ES-I3 (cell line): ENCODE results near the gene KAZALD1.

Experiments used
- H3K36me3 ChIP-seq: 2 replicates; pipeline ENCODE4 v1.6.1; 2013; ENCODE audit warnings: mild to moderate bottlenecking, low read length, control low read depth, moderate library complexity; ENCODE audit not compliant: insufficient read depth
- H3K4me1 ChIP-seq: 2 replicates; pipeline ENCODE4 v1.6.1; 2013; ENCODE audit warnings: mild to moderate bottlenecking, control low read depth, low read length; ENCODE audit not compliant: insufficient read depth
- H3K9ac ChIP-seq: 2 replicates; pipeline ENCODE4 v1.6.1; 2013; ENCODE audit warnings: low read depth, mild to moderate bottlenecking, low read length, moderate library complexity
- H3K9me3 ChIP-seq: 2 replicates; pipeline ENCODE4 v1.6.1; 2013; ENCODE audit warnings: mild to moderate bottlenecking, low read length, moderate library complexity; ENCODE audit not compliant: control insufficient read depth, insufficient read depth

Gene KAZALD1

DNA sequence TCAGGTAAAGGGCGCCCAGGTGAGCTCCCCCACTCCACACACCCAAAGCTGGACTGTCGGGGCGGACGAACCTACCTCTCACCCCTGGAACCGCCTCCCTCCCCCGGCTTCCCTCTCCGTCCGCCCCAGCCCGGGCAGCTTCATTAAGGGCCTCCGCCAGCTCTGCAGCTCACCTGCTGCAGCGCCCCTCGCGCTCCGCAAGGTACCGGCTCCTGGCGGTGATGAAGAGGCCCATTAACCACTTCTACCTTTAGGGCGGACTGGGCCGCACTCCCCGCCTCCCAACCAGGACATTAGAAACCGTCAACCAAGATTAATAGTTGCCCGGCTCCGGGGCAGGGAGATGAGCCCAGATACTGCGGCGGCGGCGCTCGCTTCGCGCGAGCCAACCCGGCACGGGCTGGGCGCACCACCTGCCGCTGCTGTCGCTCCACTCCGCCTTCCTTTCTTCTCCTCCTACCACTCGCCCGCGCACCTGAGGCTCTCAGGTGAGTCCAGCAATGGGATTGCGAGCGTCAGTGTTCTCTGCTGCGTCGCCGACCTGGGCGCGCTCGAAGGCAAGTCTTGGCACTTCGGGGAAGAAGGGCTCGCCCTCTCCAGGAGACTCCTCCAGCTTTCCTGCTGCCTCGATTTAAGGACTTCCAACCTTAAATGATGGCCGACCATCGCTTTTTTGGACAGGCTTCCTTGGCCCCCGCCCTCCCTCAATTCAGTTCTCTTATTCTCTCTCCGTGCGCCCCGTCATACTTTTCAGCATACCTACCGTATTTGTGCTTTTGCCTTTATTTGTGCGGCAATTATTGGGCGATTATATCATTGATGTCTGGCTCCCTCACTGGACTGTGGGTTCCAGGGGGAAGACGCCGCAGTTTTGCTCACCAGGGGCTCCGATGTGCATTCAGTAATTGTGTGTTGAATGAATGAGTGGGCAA, 13.6 kb upstream of the KAZALD1 start:
- H3K9me3 ChIP-seq, result no peaks in the 10 kb centered on the region
- H3K36me3 ChIP-seq, result no peaks in the 10 kb centered on the region
- peak overlapping the region; percentile 25; the same call in 1 of the 2 replicates for H3K9ac ChIP-seq
- H3K4me1 ChIP-seq, result peaks cover 9% of the 10 kb centered on the region

DNA sequence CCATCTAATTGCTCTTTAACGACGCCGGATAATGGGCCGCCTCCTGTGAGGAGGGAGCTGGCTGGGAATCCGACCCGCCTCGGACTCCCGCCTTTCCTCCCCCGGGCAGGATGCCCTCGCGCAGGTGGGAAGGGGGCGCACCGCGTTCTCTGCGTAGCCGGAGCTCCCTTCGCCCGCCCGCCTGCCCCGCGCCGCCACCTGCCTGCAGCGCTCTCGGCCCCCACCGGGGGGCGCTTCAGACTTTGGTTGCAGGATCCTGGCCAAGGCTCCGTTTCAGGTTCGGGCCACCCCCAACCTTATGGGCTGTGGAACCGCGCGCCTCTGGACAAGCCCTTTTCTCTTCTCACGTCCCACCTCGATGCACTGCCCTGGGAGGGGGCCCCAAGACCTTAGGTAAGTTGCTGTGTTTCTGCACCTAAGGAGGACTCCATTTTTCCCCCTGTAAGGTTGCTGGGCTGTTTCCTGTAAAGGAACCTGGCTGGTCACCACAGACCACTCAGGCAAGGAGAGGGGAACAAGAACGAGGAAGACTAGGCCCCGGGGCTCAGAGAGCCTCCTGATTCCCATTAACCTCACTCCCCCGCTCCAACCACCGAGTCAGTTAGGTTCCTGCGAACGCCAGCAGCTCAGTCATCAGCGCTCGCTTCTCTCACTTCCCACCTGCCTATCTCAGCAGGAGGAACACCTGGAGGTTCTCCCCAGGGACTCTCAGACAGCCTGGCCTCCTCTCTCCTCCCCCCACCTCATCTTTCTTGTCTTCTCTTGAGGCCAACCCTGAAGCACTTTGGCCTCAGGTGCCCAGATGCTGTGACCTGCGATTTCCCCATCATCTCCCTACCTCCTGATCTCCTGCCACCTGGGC, 11.3 kb upstream of the KAZALD1 start:
- Histone ChIP-seq H3K4me1 (peaks cover 6% of the 10 kb centered on the region), H3K36me3 (no peaks in the 10 kb centered on the region), H3K9me3 (no peaks in the 10 kb centered on the region), H3K9ac (peak overlapping the region; percentile 37)

DNA sequence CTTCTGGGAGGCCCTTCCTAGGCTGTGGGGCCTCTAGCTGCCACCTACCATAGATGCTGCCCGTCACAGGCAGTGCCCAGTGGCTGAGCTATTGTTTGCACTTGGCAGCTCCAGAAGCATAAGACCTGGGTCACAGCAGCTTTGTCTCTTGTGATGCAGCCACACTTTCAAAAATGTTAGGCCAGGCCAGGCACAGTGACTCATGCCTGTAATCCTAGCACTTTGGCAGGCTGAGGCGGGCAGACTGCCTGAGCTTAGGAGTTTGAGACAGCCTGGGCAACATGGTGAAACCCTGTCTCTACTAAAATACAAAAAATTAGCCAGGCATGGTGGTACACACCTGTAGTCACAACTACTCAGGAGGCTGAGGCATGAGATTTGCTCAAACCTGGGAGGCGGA, 9.5 kb upstream of the KAZALD1 start:
- H3K4me1 ChIP-seq, result peaks cover 6% of the 10 kb centered on the region
- no peaks in the 10 kb centered on the region for H3K36me3 ChIP-seq
- H3K9me3 ChIP-seq, result no peaks in the 10 kb centered on the region
- H3K9ac ChIP-seq, result no peak overlapping the region

DNA sequence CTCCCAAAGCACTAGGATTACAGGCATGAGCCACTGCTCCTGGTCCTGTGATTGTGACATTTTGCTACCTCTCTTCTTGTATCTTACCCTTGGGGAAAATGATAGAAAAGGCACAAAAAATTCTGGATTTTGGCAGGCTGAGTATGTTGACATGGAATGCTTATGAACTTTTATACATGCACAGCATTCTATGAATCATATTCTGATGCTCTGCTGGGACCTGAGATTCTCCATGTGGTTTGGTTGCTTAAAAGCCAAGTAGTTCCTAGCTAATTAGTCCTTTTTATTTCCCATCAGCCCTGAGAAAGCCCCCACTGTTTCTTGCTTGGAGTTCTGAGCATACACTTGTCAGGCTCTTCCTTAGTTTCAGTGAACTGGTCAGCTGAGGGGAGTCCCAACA, 8.3 kb upstream of the KAZALD1 start:
- H3K4me1 ChIP-seq, result peaks cover 6% of the 10 kb centered on the region

DNA sequence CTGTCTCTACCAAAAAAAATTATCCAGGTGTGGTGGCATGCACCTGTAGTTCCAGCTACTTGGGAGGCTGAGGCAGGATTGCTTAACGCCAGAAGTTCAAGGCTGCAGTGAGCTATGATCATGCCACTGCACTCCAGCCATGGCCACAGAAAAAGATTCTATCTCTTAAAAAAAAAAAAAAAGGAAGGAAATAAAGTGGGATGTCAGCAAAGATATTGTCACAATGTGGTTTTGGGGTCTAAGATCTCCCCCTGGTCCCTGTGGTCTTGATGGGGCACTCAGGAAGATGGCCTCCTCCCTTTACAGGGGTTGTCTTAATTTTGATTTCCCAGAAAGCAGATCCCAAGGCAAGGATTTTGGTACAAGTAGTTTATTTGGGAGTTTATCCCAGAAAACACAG, 7.4 kb upstream of the KAZALD1 start:
- H3K4me1 ChIP-seq, result peaks cover 6% of the 10 kb centered on the region
- no peak overlapping the region for H3K9ac ChIP-seq
- H3K9me3 ChIP-seq, result no peaks in the 10 kb centered on the region
- H3K36me3 ChIP-seq, result no peaks in the 10 kb centered on the region

More for the DNA sequence above, 8.3 kb upstream of the KAZALD1 start:
- Histone ChIP-seq H3K9ac (no peak overlapping the region), H3K9me3 (no peaks in the 10 kb centered on the region), H3K36me3 (no peaks in the 10 kb centered on the region)

DNA sequence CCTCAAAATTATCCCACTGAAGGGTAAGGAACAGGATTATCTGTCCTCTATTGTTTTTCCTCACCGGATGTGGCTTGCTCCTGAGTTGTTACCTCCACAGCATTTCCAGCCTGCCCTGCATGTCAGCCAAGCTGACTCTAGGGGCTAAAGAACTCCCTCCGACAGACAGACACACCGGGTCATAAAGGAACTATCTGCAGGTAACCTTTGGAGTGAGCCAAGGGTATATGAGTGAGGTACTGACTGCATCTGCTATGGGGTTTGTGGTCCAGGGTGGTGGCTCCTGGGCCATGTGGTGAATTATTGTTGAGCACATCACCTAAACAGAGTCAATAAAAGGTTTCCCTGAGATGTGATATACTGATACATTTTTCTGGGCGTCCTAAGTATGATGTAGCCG, 6.9 kb upstream of the KAZALD1 start:
- H3K9me3 ChIP-seq, result no peaks in the 10 kb centered on the region
- H3K9ac ChIP-seq, result no peak overlapping the region
- H3K4me1 ChIP-seq, result peaks cover 11% of the 10 kb centered on the region
- H3K36me3 ChIP-seq, result no peaks in the 10 kb centered on the region

DNA sequence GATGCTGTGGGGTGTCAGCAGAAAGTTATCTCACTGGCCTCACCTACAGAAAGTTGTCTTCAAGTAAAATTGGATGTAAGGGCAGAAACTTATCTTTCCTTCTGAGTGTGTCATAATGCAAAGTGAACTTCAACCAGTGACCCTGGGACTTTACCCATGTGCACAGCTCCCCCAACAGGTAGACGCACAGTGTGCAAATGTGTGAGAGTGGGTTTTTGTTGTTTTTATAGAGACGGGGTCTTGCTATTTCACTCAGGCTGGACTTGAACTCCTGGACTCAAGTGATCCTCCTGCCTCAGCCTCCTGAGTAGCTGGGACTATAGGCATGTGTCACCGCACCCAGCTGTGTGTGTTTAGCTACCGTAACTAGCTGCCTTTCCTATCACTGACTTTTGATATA, 6.4 kb upstream of the KAZALD1 start:
- Histone ChIP-seq H3K9ac (no peak overlapping the region), H3K4me1 (peaks cover 11% of the 10 kb centered on the region), H3K36me3 (no peaks in the 10 kb centered on the region), H3K9me3 (no peaks in the 10 kb centered on the region)

DNA sequence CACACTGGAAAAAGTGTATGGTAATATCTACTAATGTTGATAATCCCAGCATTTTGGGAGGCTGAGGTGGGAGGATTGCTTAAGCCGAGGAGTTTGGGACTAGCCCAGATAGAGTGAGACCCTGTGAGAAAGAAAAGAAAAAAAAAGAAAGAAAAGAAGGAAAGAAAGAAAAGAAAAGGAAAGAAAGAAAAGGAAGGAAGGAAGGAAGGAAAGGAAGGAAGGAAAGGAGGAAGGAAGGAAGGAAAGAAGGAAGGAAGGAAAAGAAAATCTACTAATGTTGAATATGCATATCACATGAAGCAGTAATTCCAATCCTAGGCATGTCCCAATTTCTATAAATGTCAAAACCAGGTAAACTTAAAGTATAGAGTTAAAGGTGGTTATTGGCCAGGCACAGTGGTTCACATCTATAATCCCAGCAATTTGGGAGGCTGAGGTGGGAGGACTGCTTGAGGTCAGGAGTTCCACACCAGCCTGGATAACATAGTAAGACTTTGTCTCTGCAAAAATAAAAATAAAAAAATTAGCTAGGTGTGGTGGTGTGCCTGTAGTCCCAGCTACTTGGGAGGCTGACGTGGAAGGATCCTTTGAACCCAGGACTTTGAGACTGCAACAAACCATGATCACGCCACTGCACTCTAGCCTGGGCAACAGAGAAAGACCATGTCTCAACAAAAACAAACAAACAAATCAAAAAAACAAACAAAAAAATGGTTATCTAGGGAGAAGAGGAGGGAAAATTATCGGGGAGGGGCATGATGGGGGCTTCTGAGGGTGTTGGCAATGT, 5.2 kb upstream of the KAZALD1 start:
- H3K9ac ChIP-seq, result no peak overlapping the region
- peaks cover 5% of the 10 kb centered on the region; the same call in 1 of the 2 replicates for H3K4me1 ChIP-seq
- no peaks in the 10 kb centered on the region for H3K9me3 ChIP-seq
- no peaks in the 10 kb centered on the region for H3K36me3 ChIP-seq

DNA sequence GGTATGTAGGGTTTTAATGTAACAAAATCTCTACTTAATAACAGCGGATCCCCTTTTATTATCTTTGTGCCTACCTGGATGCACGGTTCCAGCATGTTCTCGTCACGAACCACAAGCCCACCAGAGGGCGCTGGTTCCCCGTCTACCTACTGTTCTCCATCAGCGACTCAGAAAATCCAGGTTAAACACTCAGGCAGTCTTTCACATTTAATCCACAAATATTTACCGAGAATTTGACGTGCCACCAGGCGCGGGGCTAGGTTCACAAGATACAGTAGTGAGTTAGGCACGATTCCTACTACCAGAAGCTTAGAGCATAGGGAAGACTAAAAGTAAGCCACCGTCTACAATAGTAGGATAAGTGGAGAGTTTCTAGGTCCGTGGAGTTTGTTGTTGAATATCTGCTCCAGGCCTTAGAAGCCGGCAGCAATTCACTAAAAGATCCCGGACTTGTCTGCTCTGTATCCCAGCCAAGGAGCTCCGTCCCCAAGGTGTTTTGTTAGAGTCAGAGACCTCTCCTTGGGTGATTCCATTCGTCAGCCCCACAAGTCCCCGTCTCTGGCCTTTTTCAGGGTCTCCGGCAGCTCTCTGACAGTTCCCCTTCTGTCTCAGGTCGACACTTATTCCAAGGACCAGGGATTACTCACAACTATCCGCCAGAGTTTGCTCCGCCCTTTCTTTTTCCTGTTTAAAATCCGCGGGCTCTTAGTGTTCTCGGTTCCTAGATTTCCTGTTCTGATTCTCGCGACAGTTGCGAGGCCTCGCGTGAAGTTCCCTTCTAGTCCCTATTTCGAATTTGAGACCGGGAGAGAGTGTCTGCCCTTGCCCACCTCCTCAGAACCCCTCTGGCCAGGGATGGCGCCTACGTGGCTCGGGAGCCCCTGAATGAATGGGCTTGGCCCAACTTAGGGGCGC, 1.5 kb upstream of the KAZALD1 start:
- Histone ChIP-seq H3K4me1 (peaks cover 13% of the 10 kb centered on the region), H3K9ac (peak overlapping the region; percentile 99)

DNA sequence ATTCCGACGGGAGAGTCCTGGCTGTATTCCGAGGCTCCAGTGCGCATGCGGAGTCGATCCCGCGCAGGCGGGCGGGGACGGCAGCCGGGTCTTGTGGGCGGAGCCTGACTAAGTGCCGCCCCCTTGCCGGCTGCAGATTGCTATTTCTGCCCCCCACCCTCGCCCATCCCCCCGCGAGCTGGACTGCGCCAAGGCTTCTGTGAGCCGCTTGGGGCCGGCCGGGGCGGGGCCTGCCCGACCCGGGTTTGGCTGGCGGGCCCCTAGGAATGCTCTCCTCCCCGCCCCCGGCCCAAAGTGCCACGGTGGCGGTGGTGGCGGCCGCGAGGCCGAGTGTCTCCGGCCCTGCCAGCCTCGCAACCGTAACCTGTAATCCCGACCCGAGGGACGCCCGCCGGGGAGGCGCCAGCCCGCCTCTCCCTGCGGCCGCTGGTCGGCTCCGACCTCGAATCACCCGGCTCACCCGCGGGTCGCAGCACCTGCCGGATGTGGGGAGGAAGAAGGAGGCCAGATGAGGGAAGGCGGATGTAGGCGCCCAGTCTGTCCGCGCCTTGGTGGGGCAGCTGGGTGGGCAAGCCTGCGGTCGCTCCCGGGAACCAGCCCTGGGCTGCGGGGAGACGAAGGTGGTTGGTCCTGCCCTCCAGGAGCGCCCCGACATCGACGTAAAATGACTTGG, 702 bp upstream of the KAZALD1 start:
- H3K9ac ChIP-seq, result peak overlapping the region; percentile 99
- H3K4me1 ChIP-seq, result peaks cover 19% of the 10 kb centered on the region
- H3K36me3 ChIP-seq, result no peaks in the 10 kb centered on the region
- H3K9me3 ChIP-seq, result no peaks in the 10 kb centered on the region

More for the DNA sequence above, 1.5 kb upstream of the KAZALD1 start:
- Histone ChIP-seq H3K36me3 (no peaks in the 10 kb centered on the region), H3K9me3 (no peaks in the 10 kb centered on the region)

DNA sequence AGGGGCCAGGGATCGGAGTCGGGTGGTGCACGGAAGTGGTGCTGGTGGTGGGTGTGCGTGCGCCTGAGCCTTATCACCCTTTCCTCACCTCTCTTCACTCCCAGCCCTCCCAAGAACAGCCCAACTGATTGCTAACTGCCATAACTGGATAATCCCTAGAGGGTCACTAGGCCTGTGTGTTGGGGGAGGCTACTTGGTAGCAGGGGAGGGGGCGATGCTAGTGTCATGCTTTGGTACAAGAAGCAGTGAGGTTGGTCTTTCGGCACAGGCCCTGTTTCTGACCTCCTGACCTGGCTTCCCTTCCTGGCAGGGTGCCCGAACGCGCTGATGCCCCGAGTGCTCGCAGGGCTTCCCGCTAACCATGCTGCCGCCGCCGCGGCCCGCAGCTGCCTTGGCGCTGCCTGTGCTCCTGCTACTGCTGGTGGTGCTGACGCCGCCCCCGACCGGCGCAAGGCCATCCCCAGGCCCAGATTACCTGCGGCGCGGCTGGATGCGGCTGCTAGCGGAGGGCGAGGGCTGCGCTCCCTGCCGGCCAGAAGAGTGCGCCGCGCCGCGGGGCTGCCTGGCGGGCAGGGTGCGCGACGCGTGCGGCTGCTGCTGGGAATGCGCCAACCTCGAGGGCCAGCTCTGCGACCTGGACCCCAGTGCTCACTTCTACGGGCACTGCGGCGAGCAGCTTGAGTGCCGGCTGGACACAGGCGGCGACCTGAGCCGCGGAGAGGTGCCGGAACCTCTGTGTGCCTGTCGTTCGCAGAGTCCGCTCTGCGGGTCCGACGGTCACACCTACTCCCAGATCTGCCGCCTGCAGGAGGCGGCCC, 652 bp downstream of the KAZALD1 start:
- Histone ChIP-seq H3K36me3 (no peaks in the 10 kb centered on the region), H3K9me3 (no peaks in the 10 kb centered on the region), H3K4me1 (peaks cover 20% of the 10 kb centered on the region), H3K9ac (peak overlapping the region; percentile 99; the same call in 1 of the 2 replicates)

DNA sequence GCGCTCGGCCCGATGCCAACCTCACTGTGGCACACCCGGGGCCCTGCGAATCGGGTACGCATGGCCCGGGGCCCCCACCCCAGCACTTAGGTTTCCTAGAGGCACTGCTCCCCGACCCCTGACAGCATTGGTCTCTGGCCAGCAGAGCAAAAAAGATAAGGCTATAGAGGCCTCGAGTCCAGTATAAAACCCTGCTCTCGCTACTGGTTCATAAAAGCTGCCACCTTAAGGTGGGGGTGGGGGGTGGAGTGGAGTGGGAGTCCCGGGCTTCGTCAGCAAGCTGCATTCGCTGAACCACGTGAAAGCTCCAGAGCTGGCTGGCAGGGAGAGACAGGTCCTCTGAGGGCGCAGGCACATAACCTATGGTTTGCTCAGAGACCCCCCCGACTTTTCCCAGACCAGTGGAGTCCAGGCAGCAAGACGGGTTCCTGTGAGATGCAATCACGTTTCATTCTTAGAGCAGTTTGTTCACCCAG, 1.3 kb downstream of the KAZALD1 start:
- peak overlapping the region; percentile 99; the same call in 1 of the 2 replicates for H3K9ac ChIP-seq
- H3K36me3 ChIP-seq, result no peaks in the 10 kb centered on the region
- H3K4me1 ChIP-seq, result peaks cover 20% of the 10 kb centered on the region
- H3K9me3 ChIP-seq, result no peaks in the 10 kb centered on the region
